ENCODE data around the gene FBXL22.
A peak's percentile ranks its signal among the peaks of the same experiment; 100 is the strongest.

FBXL22 gene

GRCh38 chr15:63582718-63583426 is 14.3 kb upstream of the FBXL22 start:
- H2AFZ ChIP-seq (ENCODE audit: low read depth, low read length) = no peak overlapping the region
- no peak overlapping the region for H2BK120ac ChIP-seq (ENCODE audit: low read depth, low read length)
- H2BK12ac ChIP-seq (ENCODE audit: low read length in 2 of 2) = no peak overlapping the region
- peak overlapping the region; percentile 34 for H3K4me2 ChIP-seq (ENCODE audit: low read length, poor library complexity, severe bottlenecking)
- H3K9ac ChIP-seq (ENCODE audit: low read length) = peak overlapping the region; percentile 48
- peaks cover 8 to 56% of the 10 kb centered on the region in 2 experiments for H3K36me3 ChIP-seq (ENCODE audit: control insufficient read depth in 1 of 2, insufficient read depth in 2 of 2, low read depth in 1 of 2, low read length in 2 of 2)
- peaks cover 10% of the 10 kb centered on the region for H3K79me1 ChIP-seq (replicated peaks; ENCODE audit: low read length, poor library complexity, severe bottlenecking)
- 87% methylated on average over 2 of the region's 2 CpGs for WGBS
- no peaks in the 10 kb centered on the region for H3K27me3 ChIP-seq (ENCODE audit: control insufficient read depth in 1 of 2, insufficient read depth in 1 of 2, low read length in 2 of 2)
- no peak overlapping the region for H2AK5ac ChIP-seq (ENCODE audit: low read length, severe bottlenecking)
- H3K14ac ChIP-seq (ENCODE audit: low read length in 2 of 2) = no peak overlapping the region
- H2BK5ac ChIP-seq (ENCODE audit: low read depth, low read length, poor library complexity, severe bottlenecking) = no peak overlapping the region
- no peak overlapping the region for H3K4me3 ChIP-seq (ENCODE audit: insufficient read depth in 1 of 2, low read depth in 1 of 2, low read length in 2 of 2)
- H4K8ac ChIP-seq (ENCODE audit: low read length) = no peak overlapping the region
- peak; percentile 67 for DNase-seq
- H3K23ac ChIP-seq (ENCODE audit: low read length in 2 of 2) = no peak overlapping the region
- H3K27ac ChIP-seq (ENCODE audit: low read length, poor library complexity, severe bottlenecking) = peak overlapping the region; percentile 25
- H2BK15ac ChIP-seq (ENCODE audit: low read depth, poor library complexity, severe bottlenecking) = no peak overlapping the region
- no peak overlapping the region for H4K91ac ChIP-seq (ENCODE audit: low read length)
- H3K4me1 ChIP-seq (ENCODE audit: control insufficient read depth, insufficient read depth, low read depth, low read length) = peaks cover 5% of the 10 kb centered on the region
- peaks cover 3% of the 10 kb centered on the region for H3K9me3 ChIP-seq (ENCODE audit: control insufficient read depth, low read length)
- no peak overlapping the region for H3K18ac ChIP-seq (ENCODE audit: low read depth in 1 of 2, low read length in 2 of 2)
- H3K4ac ChIP-seq (ENCODE audit: low read depth in 1 of 2, low read length in 2 of 2) = no peak overlapping the region

- no peak overlapping the region for H4K8ac ChIP-seq (ENCODE audit: low read length)
- WGBS = 60% methylated on average over 3 of the region's 5 CpGs
Observed at GRCh38 chr15:63586790-63587189, 10.4 kb upstream of the FBXL22 start.

GRCh38 chr15:63587527-63587926 is 9.7 kb upstream of the FBXL22 start:
- no peak overlapping the region for H2BK15ac ChIP-seq (ENCODE audit: low read depth, poor library complexity, severe bottlenecking)
- H3K18ac ChIP-seq (ENCODE audit: low read depth in 1 of 2, low read length in 2 of 2) = no peak overlapping the region
- no peak overlapping the region for H2BK12ac ChIP-seq (ENCODE audit: low read length in 2 of 2)

More at GRCh38 chr15:63586790-63587189, 10.4 kb upstream of the FBXL22 start:
- no peak overlapping the region for H2BK12ac ChIP-seq (ENCODE audit: low read length in 2 of 2)
- H3K4me3 ChIP-seq (ENCODE audit: insufficient read depth in 1 of 2, low read depth in 1 of 2, low read length in 2 of 2) = no peak overlapping the region
- H2AK5ac ChIP-seq (ENCODE audit: low read length, severe bottlenecking) = no peak overlapping the region
- peaks cover 3% of the 10 kb centered on the region for H3K9me3 ChIP-seq (ENCODE audit: control insufficient read depth, low read length)
- H4K91ac ChIP-seq (ENCODE audit: low read length) = no peak overlapping the region
- peaks cover 3% of the 10 kb centered on the region for H3K4me1 ChIP-seq (ENCODE audit: control insufficient read depth, insufficient read depth, low read depth, low read length)
- H3K23ac ChIP-seq (ENCODE audit: low read length in 2 of 2) = no peak overlapping the region
- no peak overlapping the region for H3K9ac ChIP-seq (ENCODE audit: low read length)
- peaks cover 13% of the 10 kb centered on the region for H3K79me1 ChIP-seq (replicated peaks; ENCODE audit: low read length, poor library complexity, severe bottlenecking)
- no peaks in the 10 kb centered on the region for H3K27me3 ChIP-seq (ENCODE audit: control insufficient read depth in 1 of 2, insufficient read depth in 1 of 2, low read length in 2 of 2)
- H3K27ac ChIP-seq (ENCODE audit: low read length, poor library complexity, severe bottlenecking) = no peak overlapping the region
- peak overlapping the region in 1 of 2 experiments; percentile 4 for H3K18ac ChIP-seq (ENCODE audit: low read depth in 1 of 2, low read length in 2 of 2)
- H2BK5ac ChIP-seq (ENCODE audit: low read depth, low read length, poor library complexity, severe bottlenecking) = no peak overlapping the region
- DNase-seq = no peak
- H3K4me2 ChIP-seq (ENCODE audit: low read length, poor library complexity, severe bottlenecking) = no peak overlapping the region
- no peak overlapping the region for H2BK15ac ChIP-seq (ENCODE audit: low read depth, poor library complexity, severe bottlenecking)
- no peak overlapping the region for H2BK120ac ChIP-seq (ENCODE audit: low read depth, low read length)
- H3K4ac ChIP-seq (ENCODE audit: low read depth in 1 of 2, low read length in 2 of 2) = no peak overlapping the region
- H3K14ac ChIP-seq (ENCODE audit: low read length in 2 of 2) = no peak overlapping the region
- H3K36me3 ChIP-seq (ENCODE audit: control insufficient read depth in 1 of 2, insufficient read depth in 2 of 2, low read depth in 1 of 2, low read length in 2 of 2) = peaks cover 13 to 87% of the 10 kb centered on the region in 2 experiments
- no peak overlapping the region for H2AFZ ChIP-seq (ENCODE audit: low read depth, low read length)

GRCh38 chr15:63588826-63589225 is 8.4 kb upstream of the FBXL22 start:
- Histone ChIP-seq H2BK5ac (ENCODE audit: low read depth, low read length, poor library complexity, severe bottlenecking) (no peak overlapping the region), H2AFZ (ENCODE audit: low read depth, low read length) (no peak overlapping the region), H3K4me2 (ENCODE audit: low read length, poor library complexity, severe bottlenecking) (no peak overlapping the region), H3K36me3 (ENCODE audit: control insufficient read depth in 1 of 2, insufficient read depth in 2 of 2, low read depth in 1 of 2, low read length in 2 of 2) (peaks cover 18 to 89% of the 10 kb centered on the region in 2 experiments), H3K23ac (ENCODE audit: low read length in 2 of 2) (no peak overlapping the region), H3K4me1 (ENCODE audit: control insufficient read depth, insufficient read depth, low read depth, low read length) (no peaks in the 10 kb centered on the region), H3K9me3 (ENCODE audit: control insufficient read depth, low read length) (peaks cover 3% of the 10 kb centered on the region), H3K4ac (ENCODE audit: low read depth in 1 of 2, low read length in 2 of 2) (no peak overlapping the region), H3K4me3 (ENCODE audit: insufficient read depth in 1 of 2, low read depth in 1 of 2, low read length in 2 of 2) (no peak overlapping the region), H2BK12ac (ENCODE audit: low read length in 2 of 2) (peak overlapping the region in 1 of 2 experiments; percentile 54), H2BK15ac (ENCODE audit: low read depth, poor library complexity, severe bottlenecking) (no peak overlapping the region), H3K79me1 (replicated peaks; ENCODE audit: low read length, poor library complexity, severe bottlenecking) (peaks cover 13% of the 10 kb centered on the region), H2AK5ac (ENCODE audit: low read length, severe bottlenecking) (no peak overlapping the region), H3K9ac (ENCODE audit: low read length) (no peak overlapping the region), H3K27me3 (ENCODE audit: control insufficient read depth in 1 of 2, insufficient read depth in 1 of 2, low read length in 2 of 2) (no peaks in the 10 kb centered on the region), H3K14ac (ENCODE audit: low read length in 2 of 2) (no peak overlapping the region), H4K8ac (ENCODE audit: low read length) (no peak overlapping the region), H4K91ac (ENCODE audit: low read length) (no peak overlapping the region), H3K18ac (ENCODE audit: low read depth in 1 of 2, low read length in 2 of 2) (no peak overlapping the region), H3K27ac (ENCODE audit: low read length, poor library complexity, severe bottlenecking) (no peak overlapping the region), H2BK120ac (ENCODE audit: low read depth, low read length) (no peak overlapping the region)
- no peak for DNase-seq
- WGBS = over 99% methylated on average over 6 of the region's 6 CpGs

More at GRCh38 chr15:63587527-63587926, 9.7 kb upstream of the FBXL22 start:
- DNase-seq = peak; percentile 80
- WGBS = no CpG with 5 or more reads among the region's 2 CpGs
- H2AK5ac ChIP-seq (ENCODE audit: low read length, severe bottlenecking) = no peak overlapping the region
- no peak overlapping the region for H3K4me3 ChIP-seq (ENCODE audit: insufficient read depth in 1 of 2, low read depth in 1 of 2, low read length in 2 of 2)
- no peak overlapping the region for H3K23ac ChIP-seq (ENCODE audit: low read length in 2 of 2)
- peaks cover 3% of the 10 kb centered on the region for H3K9me3 ChIP-seq (ENCODE audit: control insufficient read depth, low read length)
- peaks cover 13% of the 10 kb centered on the region for H3K79me1 ChIP-seq (replicated peaks; ENCODE audit: low read length, poor library complexity, severe bottlenecking)
- H3K14ac ChIP-seq (ENCODE audit: low read length in 2 of 2) = no peak overlapping the region
- no peak overlapping the region for H3K9ac ChIP-seq (ENCODE audit: low read length)
- H3K4ac ChIP-seq (ENCODE audit: low read depth in 1 of 2, low read length in 2 of 2) = no peak overlapping the region
- peaks cover 1% of the 10 kb centered on the region for H3K4me1 ChIP-seq (ENCODE audit: control insufficient read depth, insufficient read depth, low read depth, low read length)
- H2BK120ac ChIP-seq (ENCODE audit: low read depth, low read length) = no peak overlapping the region
- H4K8ac ChIP-seq (ENCODE audit: low read length) = no peak overlapping the region
- no peak overlapping the region for H4K91ac ChIP-seq (ENCODE audit: low read length)
- no peaks in the 10 kb centered on the region for H3K27me3 ChIP-seq (ENCODE audit: control insufficient read depth in 1 of 2, insufficient read depth in 1 of 2, low read length in 2 of 2)
- H2BK5ac ChIP-seq (ENCODE audit: low read depth, low read length, poor library complexity, severe bottlenecking) = no peak overlapping the region
- H3K27ac ChIP-seq (ENCODE audit: low read length, poor library complexity, severe bottlenecking) = no peak overlapping the region
- no peak overlapping the region for H3K4me2 ChIP-seq (ENCODE audit: low read length, poor library complexity, severe bottlenecking)
- H2AFZ ChIP-seq (ENCODE audit: low read depth, low read length) = no peak overlapping the region
- peaks cover 16 to 83% of the 10 kb centered on the region in 2 experiments for H3K36me3 ChIP-seq (ENCODE audit: control insufficient read depth in 1 of 2, insufficient read depth in 2 of 2, low read depth in 1 of 2, low read length in 2 of 2)

Measured in mesenchymal stem cell (in vitro differentiated cells and primary cell).